CD4-positive, alpha-beta T cell (primary cell): Measurements from ENCODE around the gene ATIC. TPM values are rescaled to one million over a fixed set of nuclear protein-coding genes. Genes with fewer than 3 reads are reported as not detected.

ENCODE experiments used
- ATAC-seq: fragments of 200-7000 bp; cut with Tn5 transposase; one replicate; pipeline ENCODE4 v1.10.0; 2022; ENCODE audit warnings: mild to moderate bottlenecking; ENCODE audit not compliant: poor library complexity
- CTCF ChIA-PET: fragments of 350-600 bp; sonication (Branson Sonifier 250); formaldehyde crosslinking; loops from one replicate; lab custom pipeline; 2021; ENCODE audit warnings: antibody characterized with exemption, inconsistent platforms; lab: Charles Lee
- POLR2A ChIA-PET: fragments of 350-600 bp; sonication (Branson Sonifier 250); formaldehyde crosslinking; loops from one replicate; lab custom pipeline; 2021; ENCODE audit warnings: antibody characterized with exemption, inconsistent platforms; lab: Charles Lee
- DNase-seq, 14 experiments: peaks; one replicate each; pipeline ENCODE4 v3.0.0-alpha.2; 2013 to 2020; ENCODE audit warnings: mixed read lengths in 2 of 14
- H3K27ac ChIP-seq, 2 donors: one replicate each; pipeline versions ENCODE4 v1.5.1 to v1.7.0; 2013; ENCODE audit warnings: low read length in 2 of 2, low read depth in 1 of 2, mild to moderate bottlenecking in 1 of 2
- H3K27me3 ChIP-seq, 2 experiments: 1 replicate in 1 of 2; 2 replicates in 1 of 2; pipeline versions ENCODE4 v1.6.1 to v1.7.0; 2013; ENCODE audit warnings: low read length in 2 of 2, control low read depth in 1 of 2, mild to moderate bottlenecking in 1 of 2, moderate library complexity in 1 of 2; ENCODE audit not compliant: insufficient read depth in 2 of 2, control insufficient read depth in 1 of 2
- H3K36me3 ChIP-seq: one replicate; pipeline ENCODE4 v1.6.1; 2013; ENCODE audit warnings: low read length, control low read depth; ENCODE audit not compliant: insufficient read depth
- H3K4me1 ChIP-seq: one replicate; pipeline ENCODE4 v1.6.1; 2013; ENCODE audit warnings: low read length, control low read depth; ENCODE audit not compliant: insufficient read depth
- H3K4me3 ChIP-seq: one replicate; pipeline ENCODE4 v1.5.1; 2013; ENCODE audit warnings: mild to moderate bottlenecking, low read length, moderate library complexity
- H3K9me3 ChIP-seq, 2 experiments: 1 replicate in 1 of 2; 2 replicates in 1 of 2; pipeline versions ENCODE4 v1.6.1 to v1.7.0; 2013; ENCODE audit warnings: low read length in 2 of 2, mild to moderate bottlenecking in 2 of 2, control low read depth in 1 of 2, moderate library complexity in 1 of 2; ENCODE audit not compliant: control insufficient read depth in 1 of 2, insufficient read depth in 1 of 2
- H3K27ac Mint-ChIP-seq: one replicate; pipeline ENCODE4 v1.8.0; 2020; ENCODE audit warnings: mixed read lengths
- H3K27me3 Mint-ChIP-seq: one replicate; pipeline ENCODE4 v1.8.0; 2021; ENCODE audit warnings: mixed read lengths
- H3K36me3 Mint-ChIP-seq: one replicate; pipeline ENCODE4 v1.8.0; 2021; ENCODE audit warnings: low read depth, mixed read lengths
- H3K4me1 Mint-ChIP-seq: one replicate; pipeline ENCODE4 v1.8.0; 2021; ENCODE audit warnings: low read depth, mixed read lengths
- H3K4me3 Mint-ChIP-seq: one replicate; pipeline ENCODE4 v1.8.0; 2020; ENCODE audit warnings: mild to moderate bottlenecking, mixed read lengths
- H3K9me3 Mint-ChIP-seq: one replicate; pipeline ENCODE4 v1.8.0; 2020; ENCODE audit warnings: mixed read lengths
- CTCF ChIP-seq: fragments of 200-600 bp; IDR thresholded peaks from one replicate; pipeline ENCODE4 v1.8.0; 2022; ENCODE audit warnings: antibody characterized with exemption, mild to moderate bottlenecking
- intact Hi-C, 2 experiments: fragments of 100-400 bp; cut with DNase I in 1 of 2; cut with micrococcal nuclease in 1 of 2; formaldehyde crosslinking; loops; one replicate each; pipeline versions ENCODE4 v1.15.1 to v1.9.0; 2023 to 2025; cut with DNase I, micrococcal nuclease
- total RNA-seq, 174 experiments: library from RNA in 2 of 174; stranded (reverse) in 2 of 174; gene quantifications; one replicate each; pipeline ENCODE4 v1.2.3 and lab custom pipeline; 2021 to 2026

The ATIC gene
- total RNA-seq, 2 experiments from 2014 or later: 40.5 to 43.3 TPM

- Mint-ChIP-seq H3K9me3 (no peaks in the 10 kb centered on the region), H3K27me3 (no peaks in the 10 kb centered on the region), H3K27ac (no peak overlapping the region), H3K36me3 (no peaks in the 10 kb centered on the region), H3K4me1 (no peaks in the 10 kb centered on the region), H3K4me3 (no peak overlapping the region)
- Histone ChIP-seq H3K9me3 (no peaks in the 10 kb centered on the region), H3K27me3 (no peaks in the 10 kb centered on the region), H3K36me3 (no peaks in the 10 kb centered on the region), H3K4me3 (no peak overlapping the region), H3K4me1 (no peaks in the 10 kb centered on the region), H3K27ac (no peak overlapping the region)
- no peak for TF ChIP-seq CTCF
- ChIA-PET POLR2A (interaction anchor here (0.7 kb wide), 1 partner anchor 38 kb away, joined by 3 read pairs; no protein-coding TSS in a partner anchor), CTCF (no interaction called here)
- no peak for DNase-seq
- intact Hi-C loops: no loop called here
- no peak for ATAC-seq
Observed at GRCh38 chr2:215283221-215283620, 28.6 kb upstream of the ATIC start.

- Mint-ChIP-seq H3K27me3 (no peaks in the 10 kb centered on the region), H3K4me3 (no peak overlapping the region), H3K36me3 (no peaks in the 10 kb centered on the region), H3K4me1 (no peaks in the 10 kb centered on the region), H3K27ac (no peak overlapping the region), H3K9me3 (no peaks in the 10 kb centered on the region)
- Histone ChIP-seq H3K27me3 (peaks cover 0 to 2% of the 10 kb centered on the region in 2 experiments), H3K4me1 (no peaks in the 10 kb centered on the region), H3K27ac (no peak overlapping the region), H3K36me3 (no peaks in the 10 kb centered on the region), H3K9me3 (no peaks in the 10 kb centered on the region), H3K4me3 (no peak overlapping the region)
- ChIA-PET POLR2A (no interaction called here), CTCF (no interaction called here)
- no peak for ATAC-seq
- no peak for TF ChIP-seq CTCF
- intact Hi-C loops: no loop called here
- no peak for DNase-seq
Observed at GRCh38 chr2:215286309-215286708, 25.6 kb upstream of the ATIC start.

GRCh38 chr2:215288112-215288815 is 23.6 kb upstream of the ATIC start:
- no peaks in the 10 kb centered on the region for H3K36me3 ChIP-seq
- DNase-seq (no peak), ATAC-seq (no peak)
- no peak for TF ChIP-seq CTCF
- peaks cover 0 to 4% of the 10 kb centered on the region in 2 experiments for H3K27me3 ChIP-seq
- no peaks in the 10 kb centered on the region for H3K27me3 Mint-ChIP-seq
- ChIA-PET POLR2A (no interaction called here), CTCF (interaction anchor here (0.5 kb wide), 1 partner anchor 18 kb away, joined by 3 read pairs; no protein-coding TSS in a partner anchor)
- H3K36me3 Mint-ChIP-seq: no peaks in the 10 kb centered on the region
- H3K4me3 ChIP-seq: no peak overlapping the region
- H3K4me1 Mint-ChIP-seq: no peaks in the 10 kb centered on the region
- no peaks in the 10 kb centered on the region for H3K9me3 Mint-ChIP-seq
- no peaks in the 10 kb centered on the region for H3K9me3 ChIP-seq
- intact Hi-C loops: no loop called here
- no peak overlapping the region for H3K27ac Mint-ChIP-seq
- H3K27ac ChIP-seq: no peak overlapping the region
- H3K4me3 Mint-ChIP-seq: no peak overlapping the region
- no peaks in the 10 kb centered on the region for H3K4me1 ChIP-seq
